Epithelial cell of proximal tubule (primary cell): ENCODE measurements around the gene PRG3. TPM values are rescaled to one million over a fixed set of nuclear protein-coding genes. Genes with fewer than 3 reads are reported as not detected.

Source experiments
- DNase-seq: peaks from one replicate; pipeline ENCODE4 v3.0.0-alpha.2; 2011; ENCODE audit warnings: low read depth
- H3K4me3 ChIP-seq: 2 replicates; pipeline ENCODE4 v1.5.1; 2011; ENCODE audit warnings: low read depth, mild to moderate bottlenecking, low read length
- total RNA-seq: library from RNA; depleted of rRNA; stranded (reverse); fragments of >200 nt; gene quantifications from 2 replicates; pipeline ENCODE4 v1.2.3, GENCODE V29; 2015
- TF ChIP-seq, protein P1 (sequence below): conservative IDR thresholded peaks from 2 replicates; pipeline ENCODE4 v1.5.1; 2012; ENCODE audit warnings: low read depth, mild to moderate bottlenecking, low read length

The PRG3 gene, protein sequence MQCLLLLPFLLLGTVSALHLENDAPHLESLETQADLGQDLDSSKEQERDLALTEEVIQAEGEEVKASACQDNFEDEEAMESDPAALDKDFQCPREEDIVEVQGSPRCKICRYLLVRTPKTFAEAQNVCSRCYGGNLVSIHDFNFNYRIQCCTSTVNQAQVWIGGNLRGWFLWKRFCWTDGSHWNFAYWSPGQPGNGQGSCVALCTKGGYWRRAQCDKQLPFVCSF
- total RNA-seq: not detected in 2 replicates

DNA sequence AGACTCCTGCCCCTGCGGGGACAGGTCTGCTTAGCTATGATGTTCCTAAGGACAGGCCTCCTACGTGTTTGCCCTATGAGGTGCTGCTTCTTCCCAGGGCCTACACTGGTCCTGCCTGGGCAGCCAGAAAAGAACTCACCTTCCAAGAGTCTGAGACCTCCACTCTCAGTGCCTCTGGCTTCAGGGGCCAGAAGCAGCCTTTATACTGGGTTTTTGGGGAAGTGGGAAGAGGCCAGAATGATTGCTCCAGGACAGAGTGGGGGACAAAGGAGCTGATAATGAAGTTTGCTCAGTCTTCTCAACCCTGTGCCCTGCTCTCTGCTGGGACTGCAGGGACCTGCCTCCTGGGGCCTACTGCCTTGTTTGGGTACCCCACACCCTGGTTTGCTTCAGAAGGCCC, at the start of gene PRG3:
Gene PRG3 (minus strand): TSS at position 176 of the 400 bp plus-strand sequence. CDS start 442 bp downstream, outside the sequence.
- no peak within 1 kb of the TSS for H3K4me3 ChIP-seq
- TF ChIP-seq, protein P1, sequence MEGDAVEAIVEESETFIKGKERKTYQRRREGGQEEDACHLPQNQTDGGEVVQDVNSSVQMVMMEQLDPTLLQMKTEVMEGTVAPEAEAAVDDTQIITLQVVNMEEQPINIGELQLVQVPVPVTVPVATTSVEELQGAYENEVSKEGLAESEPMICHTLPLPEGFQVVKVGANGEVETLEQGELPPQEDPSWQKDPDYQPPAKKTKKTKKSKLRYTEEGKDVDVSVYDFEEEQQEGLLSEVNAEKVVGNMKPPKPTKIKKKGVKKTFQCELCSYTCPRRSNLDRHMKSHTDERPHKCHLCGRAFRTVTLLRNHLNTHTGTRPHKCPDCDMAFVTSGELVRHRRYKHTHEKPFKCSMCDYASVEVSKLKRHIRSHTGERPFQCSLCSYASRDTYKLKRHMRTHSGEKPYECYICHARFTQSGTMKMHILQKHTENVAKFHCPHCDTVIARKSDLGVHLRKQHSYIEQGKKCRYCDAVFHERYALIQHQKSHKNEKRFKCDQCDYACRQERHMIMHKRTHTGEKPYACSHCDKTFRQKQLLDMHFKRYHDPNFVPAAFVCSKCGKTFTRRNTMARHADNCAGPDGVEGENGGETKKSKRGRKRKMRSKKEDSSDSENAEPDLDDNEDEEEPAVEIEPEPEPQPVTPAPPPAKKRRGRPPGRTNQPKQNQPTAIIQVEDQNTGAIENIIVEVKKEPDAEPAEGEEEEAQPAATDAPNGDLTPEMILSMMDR: no peak
- DNase-seq: no peak

DNA sequence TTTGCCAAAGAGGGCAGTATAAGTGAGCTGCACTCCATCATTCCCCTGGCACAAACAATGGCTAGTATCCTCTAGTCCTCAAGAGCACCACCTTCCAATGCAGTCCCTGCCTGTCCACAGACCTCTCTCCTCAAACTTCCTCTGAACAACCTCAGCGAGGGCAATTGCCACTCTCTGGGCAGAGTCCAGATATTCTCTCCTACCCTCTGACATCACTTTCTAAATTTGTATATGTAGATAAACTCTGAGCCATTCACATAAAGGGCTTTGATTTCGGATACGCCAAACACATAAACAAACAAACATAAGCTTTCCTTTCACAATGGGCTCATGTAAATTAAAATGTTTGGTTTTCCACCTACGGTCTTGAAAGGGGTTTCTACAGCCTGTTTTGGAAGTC, 49.0 kb upstream of the PRG3 start:
- DNase-seq: no peak
- TF ChIP-seq, protein P1: no peak
- H3K4me3 ChIP-seq: no peak overlapping the region

DNA sequence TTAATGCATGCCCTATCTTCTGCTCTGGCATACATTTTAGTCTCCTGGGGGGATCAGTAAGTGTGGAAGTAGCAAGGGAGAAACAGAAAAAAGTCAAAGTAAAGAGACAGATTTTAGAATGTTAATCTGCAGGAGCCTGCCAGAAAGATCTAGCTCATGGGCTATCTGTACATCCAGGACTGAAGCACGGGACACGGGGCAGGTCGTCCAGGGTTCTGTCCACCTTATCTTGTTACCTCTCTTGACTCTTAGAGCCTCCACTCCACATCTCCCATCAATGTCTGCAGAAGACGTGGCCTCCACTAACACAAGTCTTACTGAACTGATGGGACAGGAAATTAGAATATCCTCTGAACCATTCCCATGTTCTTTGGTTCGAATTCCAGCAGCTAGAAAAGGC, 47.7 kb upstream of the PRG3 start:
- no peak overlapping the region for H3K4me3 ChIP-seq
- TF ChIP-seq, protein P1: no peak
- no peak for DNase-seq

DNA sequence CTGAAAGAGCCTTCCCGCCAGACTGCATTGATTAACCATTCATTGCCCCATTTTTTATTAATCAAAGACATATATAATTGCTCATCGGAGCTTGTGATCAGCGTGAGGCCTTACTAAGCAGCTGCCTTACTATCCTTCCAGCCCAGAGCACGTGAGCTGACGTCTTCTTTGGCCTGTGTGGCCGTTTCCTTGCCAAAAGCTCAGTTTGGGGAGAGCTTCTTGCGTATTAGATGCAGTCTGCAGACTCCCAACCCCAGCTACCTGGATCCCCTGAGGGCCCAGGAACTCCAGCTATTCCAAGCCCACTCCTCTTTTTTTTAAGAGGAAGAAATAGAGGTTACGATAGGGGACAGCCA, 46.8 kb upstream of the PRG3 start:
- DNase-seq: no peak

DNA sequence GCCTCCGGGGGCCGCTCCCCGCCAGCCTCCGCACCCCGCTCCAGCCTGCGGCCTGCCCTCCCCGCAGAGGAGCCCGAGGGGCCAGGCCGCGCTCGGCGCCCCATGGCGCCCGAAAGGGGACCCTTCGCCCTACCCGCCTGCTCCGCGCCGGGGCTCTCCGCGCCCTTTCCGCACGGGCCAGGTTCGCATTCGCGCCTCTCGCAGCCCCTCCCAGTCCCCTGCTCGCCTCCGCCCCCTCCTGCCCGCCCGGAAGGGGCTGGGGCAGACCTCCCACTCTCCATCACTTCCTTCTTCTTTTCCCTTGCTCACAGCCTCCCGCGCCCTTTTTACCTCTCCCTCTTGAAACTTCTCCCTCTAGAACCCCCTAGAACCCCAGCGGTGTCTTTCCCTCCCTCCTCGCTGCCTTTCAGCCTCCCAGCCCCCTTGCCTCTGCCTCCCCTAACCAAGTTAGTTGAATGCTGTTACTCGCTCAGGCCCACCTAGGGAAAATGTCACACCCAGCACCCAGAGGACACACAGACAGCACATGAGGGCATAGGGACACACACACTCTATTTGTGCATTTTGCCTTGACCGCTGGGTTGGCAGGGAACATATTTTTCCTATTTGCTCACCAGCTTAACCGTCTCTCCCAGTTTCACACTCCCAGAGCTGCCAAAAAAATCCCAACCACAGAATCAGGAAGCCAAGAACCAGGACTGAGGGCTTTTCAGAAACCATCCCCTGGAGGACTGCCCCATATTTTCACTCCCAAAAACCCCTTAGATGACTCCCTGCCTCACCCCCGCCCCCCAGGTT, 46.2 kb upstream of the PRG3 start, which contains the start of gene SLC43A3:
Gene SLC43A3 (minus strand): TSS at position 193 of the 798 bp plus-strand sequence. CDS start 949 bp downstream, outside the sequence.
- no peak for DNase-seq
- peak within 1 kb of the TSS; percentile 48 for H3K4me3 ChIP-seq
- TF ChIP-seq, protein P1: no peak

More for the DNA sequence above, 46.8 kb upstream of the PRG3 start:
- TF ChIP-seq, protein P1: no peak
- no peak overlapping the region for H3K4me3 ChIP-seq

DNA sequence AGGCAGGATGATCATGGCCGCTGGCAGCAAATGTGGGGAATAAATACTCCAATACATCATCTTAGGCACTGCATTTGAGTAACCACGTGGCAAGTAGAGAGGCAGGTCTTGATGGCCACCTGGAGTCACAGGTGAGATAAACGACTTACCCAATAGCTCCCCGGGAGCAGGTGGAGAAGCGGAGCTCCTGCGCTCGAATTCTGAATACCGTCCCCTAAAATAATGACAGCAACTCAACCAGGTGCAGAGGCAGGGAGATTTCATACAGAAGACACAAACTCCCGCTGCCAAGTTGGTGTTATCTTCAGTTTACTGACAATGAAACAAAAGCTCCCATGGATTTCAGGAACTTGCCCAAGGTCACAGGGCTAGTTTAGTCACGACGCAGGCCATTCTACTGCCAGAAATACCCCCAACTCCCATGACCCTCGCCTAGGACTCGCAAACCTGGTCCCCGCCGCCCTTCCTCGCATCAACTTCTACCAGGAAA, 45.5 kb upstream of the PRG3 start:
- peak overlapping the region; percentile 48 for H3K4me3 ChIP-seq
- TF ChIP-seq, protein P1: no peak
- no peak for DNase-seq
